Neuron (in vitro differentiated cells): ENCODE results near the gene SPECC1.
"Not testable (repeated sequence)": the region's sequence is repeated elsewhere in the genome, so short reads cannot be mapped to it uniquely, and the experiment has no call there.

ENCODE experiments used
- H2AFZ ChIP-seq: one replicate; pipeline ENCODE4 v1.6.1; 2013; ENCODE audit warnings: low read depth, mild to moderate bottlenecking, inconsistent platforms, low read length, moderate library complexity
- H3K27me3 ChIP-seq: one replicate; pipeline ENCODE4 v1.6.1; 2013; ENCODE audit warnings: low read length; ENCODE audit not compliant: insufficient read depth
- H3K36me3 ChIP-seq: one replicate; pipeline ENCODE4 v1.6.1; 2013; ENCODE audit warnings: low read length; ENCODE audit not compliant: insufficient read depth
- H3K4me1 ChIP-seq: one replicate; pipeline ENCODE4 v1.6.1; 2013; ENCODE audit warnings: low read length; ENCODE audit not compliant: insufficient read depth
- H3K4me3 ChIP-seq: 2 replicates; pipeline ENCODE4 v1.5.1; 2013; ENCODE audit warnings: mild to moderate bottlenecking, low read length, moderate library complexity
- H3K9me3 ChIP-seq: one replicate; pipeline ENCODE4 v1.6.1; 2013; ENCODE audit warnings: low read length

The SPECC1 gene

GRCh38 chr17:20098314-20098713 lies 89.2 kb downstream of the SPECC1 start:
- H3K27me3 ChIP-seq = peaks cover 4% of the 10 kb centered on the region
- peaks cover 9% of the 10 kb centered on the region for H3K4me1 ChIP-seq
- H3K4me3 ChIP-seq = no peak overlapping the region
- no peaks in the 10 kb centered on the region for H3K36me3 ChIP-seq
- H2AFZ ChIP-seq = no peak overlapping the region
- H3K9me3 ChIP-seq = no peaks in the 10 kb centered on the region

GRCh38 chr17:20100806-20101205 lies 91.6 kb downstream of the SPECC1 start:
- H3K36me3 ChIP-seq, H2AFZ ChIP-seq, H3K9me3 ChIP-seq, H3K4me1 ChIP-seq, H3K27me3 ChIP-seq, H3K4me3 ChIP-seq: not testable (repeated sequence)

- Histone ChIP-seq H3K36me3 (no peaks in the 10 kb centered on the region), H3K4me1 (peaks cover 2% of the 10 kb centered on the region), H2AFZ (no peak overlapping the region), H3K9me3 (no peaks in the 10 kb centered on the region), H3K4me3 (no peak overlapping the region), H3K27me3 (peaks cover 8% of the 10 kb centered on the region)
Observed at GRCh38 chr17:20103454-20104446, 94.6 kb downstream of the SPECC1 start.

GRCh38 chr17:20105539-20106280 lies 96.6 kb downstream of the SPECC1 start:
- H3K9me3 ChIP-seq = peaks cover 4% of the 10 kb centered on the region
- H3K4me1 ChIP-seq = peaks cover 2% of the 10 kb centered on the region
- H2AFZ ChIP-seq = no peak overlapping the region
- H3K27me3 ChIP-seq = peaks cover 8% of the 10 kb centered on the region
- H3K4me3 ChIP-seq = no peak overlapping the region
- H3K36me3 ChIP-seq = no peaks in the 10 kb centered on the region

GRCh38 chr17:20106446-20106845 lies 97.3 kb downstream of the SPECC1 start:
- not testable (repeated sequence) for H3K9me3 ChIP-seq, H3K4me1 ChIP-seq, H3K4me3 ChIP-seq, H3K27me3 ChIP-seq, H2AFZ ChIP-seq, H3K36me3 ChIP-seq

GRCh38 chr17:20109076-20109475 lies 99.9 kb downstream of the SPECC1 start:
- Histone ChIP-seq H3K36me3 (no peaks in the 10 kb centered on the region), H3K9me3 (peaks cover 4% of the 10 kb centered on the region), H2AFZ (no peak overlapping the region), H3K4me3 (no peak overlapping the region), H3K27me3 (peaks cover 4% of the 10 kb centered on the region), H3K4me1 (no peaks in the 10 kb centered on the region)

GRCh38 chr17:20111538-20111937 lies 102.4 kb downstream of the SPECC1 start:
- H3K9me3 ChIP-seq = peaks cover 4% of the 10 kb centered on the region
- H3K4me3 ChIP-seq = no peak overlapping the region
- H2AFZ ChIP-seq = no peak overlapping the region
- no peaks in the 10 kb centered on the region for H3K4me1 ChIP-seq
- no peaks in the 10 kb centered on the region for H3K27me3 ChIP-seq
- H3K36me3 ChIP-seq = no peaks in the 10 kb centered on the region

GRCh38 chr17:20114466-20114865 lies 105.3 kb downstream of the SPECC1 start:
- no peaks in the 10 kb centered on the region for H3K36me3 ChIP-seq
- no peak overlapping the region for H3K4me3 ChIP-seq
- no peak overlapping the region for H2AFZ ChIP-seq
- no peaks in the 10 kb centered on the region for H3K27me3 ChIP-seq
- H3K9me3 ChIP-seq = peaks cover 4% of the 10 kb centered on the region
- no peaks in the 10 kb centered on the region for H3K4me1 ChIP-seq

- H3K9me3 ChIP-seq = no peaks in the 10 kb centered on the region
- H3K27me3 ChIP-seq = no peaks in the 10 kb centered on the region
- peaks cover 3% of the 10 kb centered on the region for H3K4me1 ChIP-seq
- H3K36me3 ChIP-seq = no peaks in the 10 kb centered on the region
- H3K4me3 ChIP-seq = no peak overlapping the region
- H2AFZ ChIP-seq = no peak overlapping the region
Observed at GRCh38 chr17:20116683-20117309, 107.6 kb downstream of the SPECC1 start.

GRCh38 chr17:20118280-20118679 lies 109.1 kb downstream of the SPECC1 start:
- Histone ChIP-seq H3K27me3 (no peaks in the 10 kb centered on the region), H3K9me3 (no peaks in the 10 kb centered on the region), H3K4me3 (no peak overlapping the region), H3K4me1 (peaks cover 3% of the 10 kb centered on the region), H3K36me3 (no peaks in the 10 kb centered on the region), H2AFZ (no peak overlapping the region)

GRCh38 chr17:20120836-20121235 lies 111.7 kb downstream of the SPECC1 start:
- H3K27me3 ChIP-seq = no peaks in the 10 kb centered on the region
- peaks cover 1% of the 10 kb centered on the region for H3K9me3 ChIP-seq

GRCh38 chr17:20121359-20122253 lies 112.4 kb downstream of the SPECC1 start:
- H3K9me3 ChIP-seq = peaks cover 1% of the 10 kb centered on the region
- H2AFZ ChIP-seq = no peak overlapping the region
- peaks cover 3% of the 10 kb centered on the region for H3K4me1 ChIP-seq
- H3K27me3 ChIP-seq = no peaks in the 10 kb centered on the region
- no peak overlapping the region for H3K4me3 ChIP-seq
- H3K36me3 ChIP-seq = no peaks in the 10 kb centered on the region

More at GRCh38 chr17:20120836-20121235, 111.7 kb downstream of the SPECC1 start:
- peaks cover 3% of the 10 kb centered on the region for H3K4me1 ChIP-seq
- H2AFZ ChIP-seq = no peak overlapping the region
- no peak overlapping the region for H3K4me3 ChIP-seq
- H3K36me3 ChIP-seq = no peaks in the 10 kb centered on the region
